Left ventricle myocardium inferior (tissue), 1 donor: ENCODE measurements around the gene FYB2. TPM values are rescaled to one million over a fixed set of nuclear protein-coding genes. Genes with fewer than 3 reads are reported as not detected.
A peak's percentile ranks its signal among the peaks of the same experiment; 100 is the strongest.

Experiments used
- DNase-seq: peaks from one replicate; pipeline ENCODE4 v3.0.0-alpha.2; 2020
- H3K27ac ChIP-seq: fragments of 200-600 bp; replicated peaks from 2 replicates; pipeline ENCODE4 v1.8.0; 2021
- H3K27me3 ChIP-seq: fragments of 200-600 bp; 2 replicates; pipeline ENCODE4 v1.8.0; 2021; ENCODE audit warnings: low read depth
- H3K36me3 ChIP-seq: fragments of 200-600 bp; 2 replicates; pipeline ENCODE4 v1.8.0; 2021
- H3K4me1 ChIP-seq: fragments of 200-600 bp; 2 replicates; pipeline ENCODE4 v1.8.0; 2021
- H3K4me3 ChIP-seq: fragments of 200-600 bp; 2 replicates; pipeline ENCODE4 v1.8.0; 2021; ENCODE audit warnings: mild to moderate bottlenecking, moderate library complexity
- H3K9me3 ChIP-seq: fragments of 200-600 bp; replicated peaks from 2 replicates; pipeline ENCODE4 v1.8.0; 2021
- CTCF ChIP-seq: fragments of 200-600 bp; IDR thresholded peaks from 2 replicates; pipeline ENCODE4 v1.8.0; 2021; ENCODE audit warnings: antibody characterized with exemption, mild to moderate bottlenecking, borderline replicate concordance
- intact Hi-C: fragments of 100-400 bp; cut with micrococcal nuclease; formaldehyde crosslinking; loops from one replicate; pipeline ENCODE4 v1.11.0; 2022
- total RNA-seq: library from RNA; stranded (reverse); fragmentation: NEBNext Ultra II Directional; extraction: Animal tissue kit (Norgen Biotek cat#: 25700); gene quantifications from one replicate; pipeline ENCODE4 v1.2.1, GENCODE V29; 2021
- donor health status: DM: no; HTN: yes; CAD: no; lungs with severe emphysema.

Gene FYB2
- total RNA-seq, 1 donor from 2014 or later = 5.7 TPM

- no peak for TF ChIP-seq CTCF
- Histone ChIP-seq H3K4me3 (no peak overlapping the region), H3K36me3 (no peaks in the 10 kb centered on the region), H3K27ac (peak overlapping the region; percentile 75), H3K9me3 (peaks cover 13% of the 10 kb centered on the region), H3K27me3 (no peaks in the 10 kb centered on the region), H3K4me1 (peaks cover 44% of the 10 kb centered on the region)
- intact Hi-C loops = no loop called here
- no peak for DNase-seq
Measured at GRCh38 chr1:56811331-56811730, 7.9 kb downstream of the FYB2 start.

GRCh38 chr1:56808410-56808809, 10.8 kb downstream of the FYB2 start:
- Histone ChIP-seq H3K9me3 (no peaks in the 10 kb centered on the region), H3K27ac (peak overlapping the region; percentile 75), H3K4me3 (no peak overlapping the region), H3K4me1 (peaks cover 44% of the 10 kb centered on the region), H3K36me3 (no peaks in the 10 kb centered on the region), H3K27me3 (no peaks in the 10 kb centered on the region)
- no peak for TF ChIP-seq CTCF
- DNase-seq = no peak
- intact Hi-C loops = no loop called here

- peak overlapping the region; percentile 75 for H3K27ac ChIP-seq
- intact Hi-C loops = no loop called here
- no peaks in the 10 kb centered on the region for H3K36me3 ChIP-seq
- H3K9me3 ChIP-seq = no peaks in the 10 kb centered on the region
- no peaks in the 10 kb centered on the region for H3K27me3 ChIP-seq
- no peak overlapping the region for H3K4me3 ChIP-seq
- peaks cover 38% of the 10 kb centered on the region for H3K4me1 ChIP-seq
- peak; percentile 24 for TF ChIP-seq CTCF
- no peak for DNase-seq
Measured at GRCh38 chr1:56806804-56807203, 12.4 kb downstream of the FYB2 start.

GRCh38 chr1:56803561-56804156, 15.5 kb downstream of the FYB2 start:
- Histone ChIP-seq H3K4me1 (peaks cover 39% of the 10 kb centered on the region), H3K9me3 (no peaks in the 10 kb centered on the region), H3K4me3 (no peak overlapping the region), H3K27ac (peak overlapping the region; percentile 75), H3K36me3 (no peaks in the 10 kb centered on the region), H3K27me3 (no peaks in the 10 kb centered on the region)
- intact Hi-C loops = no loop called here
- TF ChIP-seq CTCF = peak; percentile 44
- DNase-seq = no peak

GRCh38 chr1:56799605-56800400, 19.4 kb downstream of the FYB2 start:
- H3K4me3 ChIP-seq = no peak overlapping the region
- TF ChIP-seq CTCF = no peak
- intact Hi-C loops = no loop called here
- peak overlapping the region; percentile 86 for H3K27ac ChIP-seq
- no peaks in the 10 kb centered on the region for H3K27me3 ChIP-seq
- no peaks in the 10 kb centered on the region for H3K9me3 ChIP-seq
- no peak for DNase-seq
- peaks cover 43% of the 10 kb centered on the region for H3K4me1 ChIP-seq
- no peaks in the 10 kb centered on the region for H3K36me3 ChIP-seq
